HL-60 (cell line): ENCODE results near the gene OR5AU1.

Experiments
- SPI1 ChIP-seq: IDR thresholded peaks from 2 replicates; pipeline ENCODE4 v1.6.1; 2012; ENCODE audit warnings: low read depth, mild to moderate bottlenecking, borderline replicate concordance
- TF ChIP-seq, protein P1 (sequence below): IDR thresholded peaks from one replicate; pipeline ENCODE4 v1.5.1; 2011; ENCODE audit warnings: low read length, control low read depth, inconsistent platforms; ENCODE audit not compliant: insufficient read depth

DNA sequence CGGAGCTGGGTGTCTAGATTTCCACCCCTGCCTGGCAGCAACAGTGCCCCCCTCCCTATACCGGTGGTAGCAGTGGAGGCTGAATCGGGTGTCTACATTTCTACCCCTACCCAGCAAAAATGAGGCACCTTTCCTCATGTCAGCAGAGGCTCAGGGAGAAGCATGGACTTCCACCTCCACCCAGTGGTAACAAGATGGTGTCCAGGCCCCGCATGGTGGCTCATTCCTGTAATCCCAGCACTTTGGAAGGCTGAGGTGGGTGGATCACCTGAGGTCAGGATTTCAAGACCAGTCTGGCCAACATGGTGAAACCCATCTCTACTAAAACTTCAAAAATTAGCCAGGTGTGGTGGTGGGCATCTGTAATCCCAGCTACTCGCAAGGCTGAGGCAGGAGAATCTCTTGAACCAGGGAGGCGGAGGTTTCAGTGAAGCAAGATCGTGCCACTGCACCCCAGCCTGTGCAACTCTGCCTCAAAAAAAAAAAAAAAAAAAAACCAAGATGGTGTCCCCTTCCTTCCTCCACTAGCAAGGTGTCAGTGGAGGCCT, 35.5 kb upstream of the OR5AU1 start:
- TF ChIP-seq, protein P1, sequence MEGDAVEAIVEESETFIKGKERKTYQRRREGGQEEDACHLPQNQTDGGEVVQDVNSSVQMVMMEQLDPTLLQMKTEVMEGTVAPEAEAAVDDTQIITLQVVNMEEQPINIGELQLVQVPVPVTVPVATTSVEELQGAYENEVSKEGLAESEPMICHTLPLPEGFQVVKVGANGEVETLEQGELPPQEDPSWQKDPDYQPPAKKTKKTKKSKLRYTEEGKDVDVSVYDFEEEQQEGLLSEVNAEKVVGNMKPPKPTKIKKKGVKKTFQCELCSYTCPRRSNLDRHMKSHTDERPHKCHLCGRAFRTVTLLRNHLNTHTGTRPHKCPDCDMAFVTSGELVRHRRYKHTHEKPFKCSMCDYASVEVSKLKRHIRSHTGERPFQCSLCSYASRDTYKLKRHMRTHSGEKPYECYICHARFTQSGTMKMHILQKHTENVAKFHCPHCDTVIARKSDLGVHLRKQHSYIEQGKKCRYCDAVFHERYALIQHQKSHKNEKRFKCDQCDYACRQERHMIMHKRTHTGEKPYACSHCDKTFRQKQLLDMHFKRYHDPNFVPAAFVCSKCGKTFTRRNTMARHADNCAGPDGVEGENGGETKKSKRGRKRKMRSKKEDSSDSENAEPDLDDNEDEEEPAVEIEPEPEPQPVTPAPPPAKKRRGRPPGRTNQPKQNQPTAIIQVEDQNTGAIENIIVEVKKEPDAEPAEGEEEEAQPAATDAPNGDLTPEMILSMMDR: no peak
- no peak for TF ChIP-seq SPI1
